Heart right ventricle (tissue), 16 donors: ENCODE results near the gene PLXNC1. TPM values are rescaled to one million over a fixed set of nuclear protein-coding genes. Genes with fewer than 3 reads are reported as not detected.

Experiments used
- ATAC-seq, 8 donors: fragments of 200-7000 bp; cut with Tn5 transposase; one replicate each; pipeline ENCODE4 v1.9.1; 2020; ENCODE audit warnings: mild to moderate bottlenecking in 8 of 8, moderate library complexity in 8 of 8, moderate number of reproducible peaks in 1 of 8
- DNase-seq, 2 donors: peaks; one replicate each; pipeline ENCODE4 v3.0.0-alpha.2; 2020
- H3K27ac ChIP-seq, 10 donors: fragments of 200-600 bp; sonication (generic) in 2 of 10; one replicate each; pipeline versions ENCODE4 v1.5.0 to v1.8.0; 2020 to 2022; ENCODE audit warnings: mild to moderate bottlenecking in 3 of 10
- H3K27me3 ChIP-seq, 7 donors: fragments of 200-600 bp; one replicate each; pipeline ENCODE4 v1.8.0; 2021 to 2022; ENCODE audit warnings: mild to moderate bottlenecking in 2 of 7
- H3K36me3 ChIP-seq, 9 donors: fragments of 200-600 bp; sonication (generic) in 1 of 9; one replicate each; pipeline versions ENCODE4 v1.5.0 to v1.8.0; 2020 to 2022; ENCODE audit warnings: mild to moderate bottlenecking in 2 of 9
- H3K4me1 ChIP-seq, 9 donors: fragments of 200-600 bp; sonication (generic) in 1 of 9; one replicate each; pipeline versions ENCODE4 v1.5.0 to v1.8.0; 2020 to 2022; ENCODE audit warnings: mild to moderate bottlenecking in 4 of 9
- H3K4me3 ChIP-seq, 10 donors: fragments of 200-600 bp; sonication (generic) in 2 of 10; one replicate each; pipeline versions ENCODE4 v1.5.0 to v1.8.0; 2020 to 2022; ENCODE audit warnings: mild to moderate bottlenecking in 7 of 10, moderate library complexity in 2 of 10
- H3K9me3 ChIP-seq, 11 donors: fragments of 200-600 bp in 10 of 11; sonication (generic) in 2 of 11; one replicate each; pipeline versions ENCODE4 v1.5.0 to v1.8.0; 2013 to 2022; ENCODE audit warnings: mild to moderate bottlenecking in 2 of 11, control low read depth in 1 of 11, moderate library complexity in 1 of 11
- WGBS, 2 donors: extraction: QIAGEN DNeasy Blood & Tissue Kit; methylation state at CpG; one replicate each; pipeline ENCODE4 v1.1.7; 2013; ENCODE audit warnings: inconsistent platforms in 1 of 2; 5-methylcytosine and 5-hydroxymethylcytosine counted together
- intact Hi-C, 10 donors: fragments of 100-400 bp; cut with DNase I; formaldehyde crosslinking; loops; one replicate each; pipeline versions ENCODE4 v1.11.1 to v1.14.2; 2022
- polyA plus RNA-seq, 2 donors: library from polyadenylated mRNA; stranded (reverse); fragments of 200-250 nt; gene quantifications; one replicate each; pipeline ENCODE4 v1.2.3, GENCODE V29; 2013
- total RNA-seq, 10 donors: library from RNA; stranded (reverse); fragmentation: NEBNext Ultra II Directional in 3 of 10; extraction: Animal tissue kit (Norgen Biotek cat#: 25700) in 3 of 10; gene quantifications; one replicate each; pipeline versions ENCODE4 v1.2.1 to v1.2.4, GENCODE V29; 2021 to 2023
- TF ChIP-seq, protein P1 (sequence below), 9 donors: fragments of 200-600 bp; sonication (generic) in 2 of 9; IDR thresholded peaks; one replicate each; pipeline versions ENCODE4 v1.5.0 to v1.8.0; 2021 to 2022; ENCODE audit warnings: antibody characterized with exemption in 9 of 9, mild to moderate bottlenecking in 5 of 9, moderate library complexity in 1 of 9
- donor health status: Arrhythmogenic right ventricular cardiomyopathy.
- donor health status: ischemic (EF 13 %, LVEDD 7.1; RV severe dilation, severe dysfunction).
- donor health status: healthy with polysubstance abuse.
- donor health status: DM: no; HTN: yes; CAD: no.
- donor health status: DM: no; HTN: no; CAD: no.
- donor health status: ischemic (EF 25% LVEDD 6.9; RV normal size, moderate dysfunction).
- donor health status: ischemic (EF 25% LVEDD 5.7; RV mildly dilated, moderate dysfunction).
- donor health status: healthy.
- donor health status: DM: yes; HTN: yes; CAD: no.
- donor health status: Ischemic cardiomyopathy.
- donor health status: ischemic (EF 35%, LVEDD 5.7; RV mildly dilated, moderate dysfunction).
- donor health status: nonischemic (EF 11% LVEDD 7.7; RV severe dilation, severe dysfunction).
- donor health status: DM: yes; HTN: yes; CAD: no.
- donor health status: PGD.
- donor health status: ischemic (EF 29% LVEDD 5.4; RV normal size, mild dysfunction).
- donor health status: nonischemic (EF 23%, LVEDD 6.1; RV moderate dilation, normal function).

The PLXNC1 gene
- total and polyA plus RNA-seq, 12 donors, result 0.72 to 8.5 (median 2.7) TPM

DNA sequence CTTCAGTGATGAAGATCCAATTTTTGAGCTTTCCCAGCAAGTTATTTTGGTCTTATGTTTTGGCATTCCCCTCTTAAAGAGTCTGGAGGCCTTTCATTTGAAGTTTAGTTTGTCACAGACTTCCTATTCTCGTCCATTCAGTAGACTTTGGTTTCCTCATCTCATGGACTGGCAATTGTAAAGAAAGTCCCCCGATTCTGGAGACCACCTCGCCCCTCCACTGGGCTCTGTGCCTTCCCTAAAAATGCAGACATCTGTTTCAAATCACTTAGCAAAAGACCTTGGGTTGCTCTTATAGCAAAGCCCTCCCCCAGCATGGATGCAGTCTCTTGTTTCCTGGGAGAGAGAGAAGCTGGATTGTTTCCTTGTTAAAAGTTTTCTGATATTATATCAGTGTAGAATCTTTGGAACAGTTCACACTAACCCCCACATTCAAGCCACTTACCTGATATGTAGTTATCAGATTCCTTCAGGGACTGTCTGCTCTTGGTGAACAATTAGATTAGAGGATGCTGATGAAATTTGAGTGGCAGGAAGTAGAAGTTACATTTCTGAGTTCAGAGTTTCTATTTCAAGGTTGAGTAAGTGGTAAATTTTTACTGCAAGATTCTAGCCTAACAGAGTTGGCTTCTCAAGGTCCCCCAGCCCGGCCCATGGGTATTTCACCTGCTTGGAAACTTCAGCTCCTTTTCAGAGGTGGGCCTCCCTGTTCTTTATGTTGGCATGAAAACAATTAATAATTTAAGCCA, 56.3 kb downstream of the PLXNC1 start:
- TF ChIP-seq, protein P1, sequence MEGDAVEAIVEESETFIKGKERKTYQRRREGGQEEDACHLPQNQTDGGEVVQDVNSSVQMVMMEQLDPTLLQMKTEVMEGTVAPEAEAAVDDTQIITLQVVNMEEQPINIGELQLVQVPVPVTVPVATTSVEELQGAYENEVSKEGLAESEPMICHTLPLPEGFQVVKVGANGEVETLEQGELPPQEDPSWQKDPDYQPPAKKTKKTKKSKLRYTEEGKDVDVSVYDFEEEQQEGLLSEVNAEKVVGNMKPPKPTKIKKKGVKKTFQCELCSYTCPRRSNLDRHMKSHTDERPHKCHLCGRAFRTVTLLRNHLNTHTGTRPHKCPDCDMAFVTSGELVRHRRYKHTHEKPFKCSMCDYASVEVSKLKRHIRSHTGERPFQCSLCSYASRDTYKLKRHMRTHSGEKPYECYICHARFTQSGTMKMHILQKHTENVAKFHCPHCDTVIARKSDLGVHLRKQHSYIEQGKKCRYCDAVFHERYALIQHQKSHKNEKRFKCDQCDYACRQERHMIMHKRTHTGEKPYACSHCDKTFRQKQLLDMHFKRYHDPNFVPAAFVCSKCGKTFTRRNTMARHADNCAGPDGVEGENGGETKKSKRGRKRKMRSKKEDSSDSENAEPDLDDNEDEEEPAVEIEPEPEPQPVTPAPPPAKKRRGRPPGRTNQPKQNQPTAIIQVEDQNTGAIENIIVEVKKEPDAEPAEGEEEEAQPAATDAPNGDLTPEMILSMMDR (IDR thresholded peaks at IDR 0.05), result no peak
- DNase-seq (no peak), ATAC-seq (no peak)
- no peaks in the 10 kb centered on the region for H3K9me3 ChIP-seq
- peaks cover 0 to 52% (median 17%) of the 10 kb centered on the region in 9 donors for H3K4me1 ChIP-seq
- intact Hi-C loops, result no loop called here
- WGBS, 2 donors, result 55 to 56% methylated on average over 4 of the region's 4 CpGs
- no peak overlapping the region for H3K4me3 ChIP-seq
- peaks cover 0 to 1% (median 0%) of the 10 kb centered on the region in 9 donors for H3K36me3 ChIP-seq
- H3K27me3 ChIP-seq, result no peaks in the 10 kb centered on the region
- peak overlapping the region in 2 of 10 donors; percentile 26 to 67 for H3K27ac ChIP-seq

DNA sequence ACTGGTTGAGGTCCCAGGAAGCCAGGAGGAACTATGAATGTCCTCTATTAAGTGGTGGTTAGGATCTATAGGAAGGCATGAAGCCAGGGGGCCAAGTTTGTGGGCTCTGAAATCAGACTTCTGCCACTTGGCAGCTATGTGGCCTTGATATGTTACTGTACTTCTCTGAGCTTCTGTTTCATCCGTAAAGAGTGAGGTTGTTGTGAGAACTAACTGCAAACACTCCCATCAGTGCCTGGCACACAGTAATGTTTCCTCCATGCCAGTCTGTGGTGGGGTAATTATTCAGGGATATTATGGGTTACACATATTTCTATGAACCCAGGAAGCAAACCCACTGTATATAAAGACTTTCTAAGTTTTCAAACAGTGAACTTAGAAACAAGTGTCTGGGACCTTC, 57.4 kb downstream of the PLXNC1 start:
- WGBS, 2 donors, result 87 to 89% methylated on average over 1 of the region's 1 CpG
- no peaks in the 10 kb centered on the region for H3K9me3 ChIP-seq
- no peak overlapping the region for H3K4me3 ChIP-seq
- peaks cover 0 to 9% (median 0%) of the 10 kb centered on the region in 9 donors for H3K36me3 ChIP-seq
- no peak for DNase-seq
- H3K27ac ChIP-seq, result peak overlapping the region in 1 of 10 donors; percentile 67
- H3K27me3 ChIP-seq, result no peaks in the 10 kb centered on the region
- ATAC-seq, result no peak
- TF ChIP-seq, protein P1 (IDR thresholded peaks at IDR 0.05), result no peak
- H3K4me1 ChIP-seq, result peaks cover 0 to 52% (median 17%) of the 10 kb centered on the region in 9 donors
- intact Hi-C loops, result no loop called here

DNA sequence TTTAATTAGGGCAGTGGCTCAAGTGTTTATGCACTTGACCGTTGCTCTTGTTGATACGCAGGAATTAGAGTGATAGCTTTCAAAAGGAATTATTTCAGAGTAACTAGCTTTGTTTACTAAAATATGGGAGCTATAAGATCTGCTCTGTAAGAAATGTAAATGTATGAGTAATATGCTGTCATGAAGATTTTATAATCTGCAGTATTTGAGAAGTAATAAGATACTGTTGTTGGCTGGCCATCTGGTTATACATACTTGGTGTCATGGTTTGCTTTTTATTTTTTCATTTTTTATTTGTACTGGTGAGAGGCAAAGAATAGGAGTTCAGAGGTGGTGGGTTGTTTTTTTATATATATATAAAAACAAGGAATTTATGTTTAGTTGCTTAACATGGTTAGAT, 58.5 kb downstream of the PLXNC1 start:
- H3K36me3 ChIP-seq, result peaks cover 0 to 9% (median 0%) of the 10 kb centered on the region in 9 donors
- WGBS, 2 donors, result 91 to 94% methylated on average over 2 of the region's 2 CpGs
- TF ChIP-seq, protein P1 (IDR thresholded peaks at IDR 0.05), result no peak
- ATAC-seq (no peak), DNase-seq (no peak)
- no peaks in the 10 kb centered on the region for H3K9me3 ChIP-seq
- intact Hi-C loops, result no loop called here
- peaks cover 0 to 52% (median 17%) of the 10 kb centered on the region in 9 donors for H3K4me1 ChIP-seq
- no peaks in the 10 kb centered on the region for H3K27me3 ChIP-seq
- H3K4me3 ChIP-seq, result no peak overlapping the region
- H3K27ac ChIP-seq, result peak overlapping the region in 1 of 10 donors; percentile 89

DNA sequence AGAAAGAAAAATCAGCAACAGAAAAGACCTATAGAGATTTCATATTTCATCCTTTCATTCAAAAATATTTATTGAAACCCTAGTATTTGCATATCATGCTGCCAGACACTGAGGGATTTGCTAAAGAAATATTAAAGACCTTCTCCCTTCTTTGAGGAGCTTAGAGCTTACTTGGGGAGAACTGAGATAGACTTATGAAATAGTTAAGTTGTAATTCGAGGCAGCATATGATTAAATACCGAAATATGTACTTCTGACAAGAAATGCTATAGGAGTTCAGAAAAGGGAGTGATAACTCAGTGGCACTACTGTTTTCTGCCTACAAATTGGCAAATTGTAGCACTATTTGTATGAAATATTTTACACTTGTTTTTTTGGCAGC, 59.1 kb downstream of the PLXNC1 start:
- 51 to 54% methylated on average over 2 of the region's 2 CpGs for WGBS, 2 donors
- peaks cover 0 to 52% (median 17%) of the 10 kb centered on the region in 9 donors for H3K4me1 ChIP-seq
- H3K27ac ChIP-seq, result peak overlapping the region in 7 of 10 donors; percentile 19 to 89 (median 63)
- DNase-seq (no peak), ATAC-seq (no peak)
- TF ChIP-seq, protein P1 (IDR thresholded peaks at IDR 0.05), result no peak
- intact Hi-C loops, result no loop called here
- no peaks in the 10 kb centered on the region for H3K27me3 ChIP-seq
- H3K9me3 ChIP-seq, result no peaks in the 10 kb centered on the region
- H3K4me3 ChIP-seq, result peak overlapping the region in 6 of 10 donors; percentile 11 to 40 (median 24)
- peaks cover 0 to 9% (median 0%) of the 10 kb centered on the region in 9 donors for H3K36me3 ChIP-seq
